H1 (cell line): ENCODE measurements around the gene KLK10. TPM values are rescaled to one million over a fixed set of nuclear protein-coding genes. Genes with fewer than 3 reads are reported as not detected.

Source experiments
- BACH1 ChIP-seq: IDR thresholded peaks from 2 replicates; pipeline ENCODE4 v1.6.1; 2012; ENCODE audit warnings: low read length, improper control_type of control experiment
- HDAC6 ChIP-seq: IDR thresholded peaks from one replicate; pipeline ENCODE4 v1.7.1; 2012; ENCODE audit warnings: low read depth, mild to moderate bottlenecking, inconsistent platforms, low read length, moderate library complexity
- KDM5A ChIP-seq: fragments of 200-600 bp; IDR thresholded peaks from 2 replicates; pipeline ENCODE4 v1.7.1; 2012; ENCODE audit warnings: mild to moderate bottlenecking, low read length, inconsistent platforms, mixed read lengths
- RAD21 ChIP-seq, 2 experiments: IDR thresholded peaks in 1 of 2; conservative IDR thresholded peaks in 1 of 2; 2 replicates each; pipeline ENCODE4 v1.6.1; 2011; ENCODE audit warnings: low read depth in 2 of 2, low read length in 2 of 2, improper control_type of control experiment in 1 of 2, inconsistent platforms in 1 of 2, mild to moderate bottlenecking in 1 of 2, moderate library complexity in 1 of 2
- SIN3A ChIP-seq, 2 experiments: IDR thresholded peaks in 1 of 2; conservative IDR thresholded peaks in 1 of 2; 2 replicates each; pipeline ENCODE4 v1.6.1; 2011 to 2012; ENCODE audit warnings: low read length in 2 of 2, improper control_type of control experiment in 1 of 2, low read depth in 1 of 2, mild to moderate bottlenecking in 1 of 2
- SUZ12 ChIP-seq: fragments of 200-600 bp; sonication (generic); IDR thresholded peaks from 2 replicates; pipeline ENCODE4 v1.6.1; 2012; ENCODE audit warnings: mild to moderate bottlenecking, inconsistent platforms, low read length, moderate library complexity, mixed read lengths
- polyA plus RNA-seq, 7 experiments: library from polyadenylated mRNA; depleted of rRNA in 3 of 7; stranded (reverse) in 5 of 7; unstranded in 2 of 7; fragments of >200 nt in 5 of 7; fragments of 200-250 nt in 2 of 7; gene quantifications; 1 replicate in 5 of 7; 2 replicates in 1 of 7; 4 replicates in 1 of 7; pipeline versions ENCODE4 v1.2.1 to v1.2.3, GENCODE V29; 2011 to 2013; ENCODE audit warnings: missing spikeins in 2 of 7, mixed read lengths in 2 of 7
- total RNA-seq: library from RNA; stranded (reverse); fragmentation: NEBNext Ultra II Directional; extraction: Animal tissue kit (Norgen Biotek cat#: 25700); gene quantifications from 2 replicates; pipeline ENCODE4 v1.2.1, GENCODE V29; 2021
- TF ChIP-seq, protein P1 (sequence below), 3 experiments: IDR thresholded peaks; 1 replicate in 2 of 3; 2 replicates in 1 of 3; pipeline versions ENCODE4 v1.5.1 to v1.6.1; 2011; ENCODE audit warnings: low read length in 3 of 3, mild to moderate bottlenecking in 3 of 3, inconsistent platforms in 2 of 3, low read depth in 1 of 3, moderate library complexity in 1 of 3; ENCODE audit not compliant: insufficient read depth in 1 of 3; ENCODE audit errors: control extremely low read depth in 1 of 3
- TF ChIP-seq, protein P2 (sequence below): IDR thresholded peaks from 2 replicates; pipeline ENCODE4 v1.6.1; 2012; ENCODE audit warnings: low read length, inconsistent platforms

Gene KLK10
- total and polyA plus RNA-seq, 2 of the 8 experiments (the other 6 are each of a cell fraction or from before 2014, with no cell fraction given): 4.8 to 9.7 TPM

DNA sequence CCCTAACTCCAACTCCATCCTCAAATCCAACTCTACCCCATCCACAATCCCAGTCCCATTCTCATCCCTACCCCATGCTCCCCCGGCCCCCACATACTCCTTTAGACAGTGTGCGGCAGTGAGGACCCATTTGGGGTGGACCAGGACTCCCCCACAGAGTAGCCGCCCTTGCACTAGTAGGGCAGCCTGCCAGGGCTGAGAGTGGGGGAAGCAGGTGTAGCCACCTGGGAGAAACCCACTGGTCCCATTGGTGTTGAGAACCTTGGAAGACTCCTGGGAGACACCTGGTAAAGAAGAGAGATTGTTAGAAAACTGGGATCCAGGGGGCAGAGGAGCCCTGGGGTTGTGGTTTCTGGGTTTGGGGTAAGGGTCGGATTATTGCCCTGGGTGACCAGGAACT is 40.8 kb upstream of the KLK10 start (continued):
- TF ChIP-seq, protein P1, sequence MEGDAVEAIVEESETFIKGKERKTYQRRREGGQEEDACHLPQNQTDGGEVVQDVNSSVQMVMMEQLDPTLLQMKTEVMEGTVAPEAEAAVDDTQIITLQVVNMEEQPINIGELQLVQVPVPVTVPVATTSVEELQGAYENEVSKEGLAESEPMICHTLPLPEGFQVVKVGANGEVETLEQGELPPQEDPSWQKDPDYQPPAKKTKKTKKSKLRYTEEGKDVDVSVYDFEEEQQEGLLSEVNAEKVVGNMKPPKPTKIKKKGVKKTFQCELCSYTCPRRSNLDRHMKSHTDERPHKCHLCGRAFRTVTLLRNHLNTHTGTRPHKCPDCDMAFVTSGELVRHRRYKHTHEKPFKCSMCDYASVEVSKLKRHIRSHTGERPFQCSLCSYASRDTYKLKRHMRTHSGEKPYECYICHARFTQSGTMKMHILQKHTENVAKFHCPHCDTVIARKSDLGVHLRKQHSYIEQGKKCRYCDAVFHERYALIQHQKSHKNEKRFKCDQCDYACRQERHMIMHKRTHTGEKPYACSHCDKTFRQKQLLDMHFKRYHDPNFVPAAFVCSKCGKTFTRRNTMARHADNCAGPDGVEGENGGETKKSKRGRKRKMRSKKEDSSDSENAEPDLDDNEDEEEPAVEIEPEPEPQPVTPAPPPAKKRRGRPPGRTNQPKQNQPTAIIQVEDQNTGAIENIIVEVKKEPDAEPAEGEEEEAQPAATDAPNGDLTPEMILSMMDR (IDR thresholded peaks at IDR 0.05; ENCODE audit: control extremely low read depth in 1 of 3, insufficient read depth in 1 of 3, low read depth in 1 of 3, low read length in 3 of 3): no peak
- no peak for TF ChIP-seq BACH1
- no peak for TF ChIP-seq SIN3A (conservative IDR thresholded peaks at IDR 0.05 in 1 of 2, IDR thresholded peaks at IDR 0.05 in 1 of 2; ENCODE audit: low read depth in 1 of 2, low read length in 2 of 2)
- no peak for TF ChIP-seq KDM5A
- TF ChIP-seq SUZ12: no peak
- TF ChIP-seq HDAC6: no peak
- no peak for TF ChIP-seq RAD21 (IDR thresholded peaks at IDR 0.05 in 1 of 2, conservative IDR thresholded peaks at IDR 0.05 in 1 of 2; ENCODE audit: low read depth in 2 of 2, low read length in 2 of 2)
- TF ChIP-seq, protein P2, sequence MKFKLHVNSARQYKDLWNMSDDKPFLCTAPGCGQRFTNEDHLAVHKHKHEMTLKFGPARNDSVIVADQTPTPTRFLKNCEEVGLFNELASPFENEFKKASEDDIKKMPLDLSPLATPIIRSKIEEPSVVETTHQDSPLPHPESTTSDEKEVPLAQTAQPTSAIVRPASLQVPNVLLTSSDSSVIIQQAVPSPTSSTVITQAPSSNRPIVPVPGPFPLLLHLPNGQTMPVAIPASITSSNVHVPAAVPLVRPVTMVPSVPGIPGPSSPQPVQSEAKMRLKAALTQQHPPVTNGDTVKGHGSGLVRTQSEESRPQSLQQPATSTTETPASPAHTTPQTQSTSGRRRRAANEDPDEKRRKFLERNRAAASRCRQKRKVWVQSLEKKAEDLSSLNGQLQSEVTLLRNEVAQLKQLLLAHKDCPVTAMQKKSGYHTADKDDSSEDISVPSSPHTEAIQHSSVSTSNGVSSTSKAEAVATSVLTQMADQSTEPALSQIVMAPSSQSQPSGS: no peak
